ENCODE results near the gene CTRL.
A peak's percentile ranks its signal among the peaks of the same experiment; 100 is the strongest.

CTRL gene

GRCh38 chr16:67892899-67893742 is 38.5 kb downstream of the CTRL start, which contains the start of gene PSKH1:
PSKH1 (plus strand) TSS chr16:67893254; CDS start chr16:67908750, 15,496 bp downstream.
- POLR2A ChIA-PET = interaction anchor here (1.0 kb wide), 1 partner anchor 9 kb away, joined by 3 read pairs; no protein-coding TSS in a partner anchor
- peak within 1 kb of the TSS; percentile 91 for H3K4me3 ChIP-seq (ENCODE audit: low read depth, low read length)
- peak; percentile 44 for DNase-seq (ENCODE audit: low read depth, low spot score)
- TF ChIP-seq, protein P1, sequence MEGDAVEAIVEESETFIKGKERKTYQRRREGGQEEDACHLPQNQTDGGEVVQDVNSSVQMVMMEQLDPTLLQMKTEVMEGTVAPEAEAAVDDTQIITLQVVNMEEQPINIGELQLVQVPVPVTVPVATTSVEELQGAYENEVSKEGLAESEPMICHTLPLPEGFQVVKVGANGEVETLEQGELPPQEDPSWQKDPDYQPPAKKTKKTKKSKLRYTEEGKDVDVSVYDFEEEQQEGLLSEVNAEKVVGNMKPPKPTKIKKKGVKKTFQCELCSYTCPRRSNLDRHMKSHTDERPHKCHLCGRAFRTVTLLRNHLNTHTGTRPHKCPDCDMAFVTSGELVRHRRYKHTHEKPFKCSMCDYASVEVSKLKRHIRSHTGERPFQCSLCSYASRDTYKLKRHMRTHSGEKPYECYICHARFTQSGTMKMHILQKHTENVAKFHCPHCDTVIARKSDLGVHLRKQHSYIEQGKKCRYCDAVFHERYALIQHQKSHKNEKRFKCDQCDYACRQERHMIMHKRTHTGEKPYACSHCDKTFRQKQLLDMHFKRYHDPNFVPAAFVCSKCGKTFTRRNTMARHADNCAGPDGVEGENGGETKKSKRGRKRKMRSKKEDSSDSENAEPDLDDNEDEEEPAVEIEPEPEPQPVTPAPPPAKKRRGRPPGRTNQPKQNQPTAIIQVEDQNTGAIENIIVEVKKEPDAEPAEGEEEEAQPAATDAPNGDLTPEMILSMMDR (IDR thresholded peaks at IDR 0.05; ENCODE audit: insufficient read depth, low read length, missing control alignments) = no peak
- CTCF ChIA-PET = interaction anchor here (1.0 to 4.5 kb wide), 7 partner anchors 10 to 372 kb away, joined by 3 to 47 read pairs (median 4); partner anchors contain the start of gene NRN1L

DNA sequence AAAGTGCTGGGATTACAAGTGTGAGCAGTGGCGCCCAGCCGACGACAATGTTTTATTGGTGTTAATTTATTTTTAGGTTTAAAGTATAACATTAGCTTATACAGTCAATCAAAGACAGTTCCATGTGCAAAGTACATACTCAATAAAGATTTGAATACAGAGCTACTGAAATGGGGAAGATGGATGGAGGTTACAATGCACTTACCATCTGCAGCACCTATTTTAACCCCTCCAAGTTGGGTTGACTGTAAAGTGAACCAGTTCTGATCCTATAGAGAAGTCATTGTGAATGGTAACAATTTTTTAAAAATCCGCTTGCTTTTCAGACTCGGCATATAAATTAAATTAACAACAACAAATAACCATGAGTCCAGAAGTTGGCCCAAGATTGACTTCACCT is 39.3 kb downstream of the CTRL start:
- ChIA-PET CTCF (interaction anchor here (1.0 to 4.5 kb wide), 6 partner anchors 9 to 371 kb away, joined by 3 to 47 read pairs (median 5); partner anchors contain the start of genes C16orf86, ENKD1 and NRN1L), POLR2A (interaction anchor here (1.0 kb wide), 1 partner anchor 8 kb away, joined by 3 read pairs; no protein-coding TSS in a partner anchor)
- H3K4me3 ChIP-seq (ENCODE audit: low read depth, low read length) = peak overlapping the region; percentile 46
- DNase-seq (ENCODE audit: low read depth, low spot score) = no peak
- TF ChIP-seq, protein P1 (IDR thresholded peaks at IDR 0.05; ENCODE audit: insufficient read depth, low read length, missing control alignments) = no peak

GRCh38 chr16:67888331-67888730 is 43.3 kb downstream of the CTRL start:
- TF ChIP-seq, protein P1 (IDR thresholded peaks at IDR 0.05; ENCODE audit: insufficient read depth, low read length, missing control alignments) = no peak
- CTCF ChIA-PET = interaction anchor here (1.4 to 11.9 kb wide), 3 partner anchors 26 to 73 kb away, joined by 3 to 196 read pairs (median 45); partner anchors contain the start of genes CTRL and PSMB10
- POLR2A ChIA-PET = no interaction called here

DNA sequence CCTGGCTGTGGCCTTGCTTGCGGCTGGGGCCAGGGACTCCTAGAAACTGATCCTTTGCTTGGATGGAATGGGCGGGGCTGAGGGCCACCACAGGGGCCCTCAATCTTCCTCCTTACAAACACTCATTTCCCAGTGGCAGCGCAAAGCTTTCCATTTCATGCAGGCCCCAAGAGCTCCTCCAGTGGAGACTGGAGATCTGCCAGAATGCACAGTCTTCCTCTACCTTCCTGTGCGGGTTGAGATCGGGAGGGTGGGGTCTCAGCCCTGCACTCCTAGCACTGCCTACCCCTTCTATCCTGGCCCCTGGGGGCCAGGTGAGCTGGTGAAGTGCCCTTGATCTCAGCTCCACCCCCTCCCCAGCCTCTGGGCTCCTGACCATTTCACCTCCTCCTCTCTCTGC is 45.3 kb downstream of the CTRL start:
- ChIA-PET POLR2A (interaction anchor here (1.0 kb wide), 1 partner anchor 49 kb away, joined by 3 read pairs; no protein-coding TSS in a partner anchor), CTCF (interaction anchor here (1.0 to 11.9 kb wide), 7 partner anchors 13 to 214 kb away, joined by 3 to 196 read pairs (median 4); partner anchors contain the start of genes CTRL, EDC4 and PSMB10)
- no peak for DNase-seq (ENCODE audit: low read depth, low spot score)
- TF ChIP-seq, protein P1 (IDR thresholded peaks at IDR 0.05; ENCODE audit: insufficient read depth, low read length, missing control alignments) = no peak
- no peak overlapping the region for H3K4me3 ChIP-seq (ENCODE audit: low read depth, low read length)

More at GRCh38 chr16:67888331-67888730, 43.3 kb downstream of the CTRL start:
- H3K4me3 ChIP-seq (ENCODE audit: low read depth, low read length) = no peak overlapping the region
- DNase-seq (ENCODE audit: low read depth, low spot score) = no peak

- DNase-seq (ENCODE audit: low read depth, low spot score) = no peak
- CTCF ChIA-PET = interaction anchor here (1.0 to 11.9 kb wide), 7 partner anchors 13 to 213 kb away, joined by 3 to 196 read pairs (median 4); partner anchors contain the start of genes CTRL, EDC4 and PSMB10
- POLR2A ChIA-PET = interaction anchor here (1.0 kb wide), 1 partner anchor 49 kb away, joined by 3 read pairs; no protein-coding TSS in a partner anchor
- TF ChIP-seq, protein P1 (IDR thresholded peaks at IDR 0.05; ENCODE audit: insufficient read depth, low read length, missing control alignments) = no peak
- no peak overlapping the region for H3K4me3 ChIP-seq (ENCODE audit: low read depth, low read length)
Observed at GRCh38 chr16:67885976-67886375, 45.7 kb downstream of the CTRL start.
